Sigmoid colon (tissue), 3 donors: ENCODE data around the gene SLC35B1.

Experiments used
- CTCF ChIP-seq, 4 experiments: fragments of 450-650 bp in 3 of 4; fragments of 200-600 bp in 1 of 4; IDR thresholded peaks; one replicate each; pipeline ENCODE4 v1.5.1; 2016 to 2019; ENCODE audit warnings: antibody characterized with exemption in 4 of 4, mild to moderate bottlenecking in 3 of 4, moderate library complexity in 2 of 4
- POLR2A ChIP-seq, 2 donors: fragments of 450-650 bp; IDR thresholded peaks; one replicate each; pipeline ENCODE4 v1.6.1; 2016; ENCODE audit warnings: antibody characterized with exemption in 2 of 2, mild to moderate bottlenecking in 2 of 2, moderate library complexity in 2 of 2

GRCh38 chr17:49674507-49674906 is 33.3 kb downstream of the SLC35B1 start:
- no peak for TF ChIP-seq CTCF (IDR thresholded peaks at IDR 0.05)
- no peak for TF ChIP-seq POLR2A (IDR thresholded peaks at IDR 0.05)
